Osteocyte (in vitro differentiated cells): ENCODE measurements around the gene ANAPC15. TPM values are rescaled to one million over a fixed set of nuclear protein-coding genes. Genes with fewer than 3 reads are reported as not detected.
A peak's percentile ranks its signal among the peaks of the same experiment; 100 is the strongest.

ENCODE experiments used
- DNase-seq: peaks from one replicate; pipeline ENCODE4 v3.0.0; 2021; ENCODE audit warnings: mixed read lengths; ENCODE audit not compliant: unreplicated experiment; ENCODE audit errors: extremely low spot score
- H3K27ac Mint-ChIP-seq: one replicate; pipeline ENCODE4 v1.8.0; 2021; ENCODE audit warnings: mild to moderate bottlenecking, mixed read lengths; ENCODE audit not compliant: unreplicated experiment
- H3K27me3 Mint-ChIP-seq: one replicate; pipeline ENCODE4 v1.8.0; 2021; ENCODE audit warnings: mixed read lengths; ENCODE audit not compliant: unreplicated experiment
- H3K36me3 Mint-ChIP-seq: one replicate; pipeline ENCODE4 v1.8.0; 2021; ENCODE audit warnings: mixed read lengths; ENCODE audit not compliant: unreplicated experiment
- H3K4me1 Mint-ChIP-seq: one replicate; pipeline ENCODE4 v1.8.0; 2021; ENCODE audit warnings: mixed read lengths; ENCODE audit not compliant: unreplicated experiment
- H3K4me3 Mint-ChIP-seq: one replicate; pipeline ENCODE4 v1.8.0; 2021; ENCODE audit warnings: mild to moderate bottlenecking, moderate library complexity, mixed read lengths; ENCODE audit not compliant: unreplicated experiment
- H3K9me3 Mint-ChIP-seq: one replicate; pipeline ENCODE4 v1.8.0; 2021; ENCODE audit warnings: mixed read lengths; ENCODE audit not compliant: unreplicated experiment
- total RNA-seq: library from RNA; stranded (reverse); gene quantifications from 2 replicates; pipeline ENCODE4 v1.2.1, GENCODE V29; 2021
- TF ChIP-seq, protein P1 (sequence below): fragments of 200-600 bp; sonication (generic); IDR thresholded peaks from 2 replicates; pipeline ENCODE4 v1.5.0; 2021; ENCODE audit warnings: antibody characterized with exemption, mild to moderate bottlenecking, moderate library complexity

Gene ANAPC15
- total RNA-seq, 1 donor from 2014 or later, result 32.3 TPM

GRCh38 chr11:72098741-72099140, 13.8 kb downstream of the ANAPC15 start:
- H3K36me3 Mint-ChIP-seq, result peaks cover 22% of the 10 kb centered on the region
- peaks cover 28% of the 10 kb centered on the region for H3K4me1 Mint-ChIP-seq
- no peak overlapping the region for H3K27ac Mint-ChIP-seq
- TF ChIP-seq, protein P1, sequence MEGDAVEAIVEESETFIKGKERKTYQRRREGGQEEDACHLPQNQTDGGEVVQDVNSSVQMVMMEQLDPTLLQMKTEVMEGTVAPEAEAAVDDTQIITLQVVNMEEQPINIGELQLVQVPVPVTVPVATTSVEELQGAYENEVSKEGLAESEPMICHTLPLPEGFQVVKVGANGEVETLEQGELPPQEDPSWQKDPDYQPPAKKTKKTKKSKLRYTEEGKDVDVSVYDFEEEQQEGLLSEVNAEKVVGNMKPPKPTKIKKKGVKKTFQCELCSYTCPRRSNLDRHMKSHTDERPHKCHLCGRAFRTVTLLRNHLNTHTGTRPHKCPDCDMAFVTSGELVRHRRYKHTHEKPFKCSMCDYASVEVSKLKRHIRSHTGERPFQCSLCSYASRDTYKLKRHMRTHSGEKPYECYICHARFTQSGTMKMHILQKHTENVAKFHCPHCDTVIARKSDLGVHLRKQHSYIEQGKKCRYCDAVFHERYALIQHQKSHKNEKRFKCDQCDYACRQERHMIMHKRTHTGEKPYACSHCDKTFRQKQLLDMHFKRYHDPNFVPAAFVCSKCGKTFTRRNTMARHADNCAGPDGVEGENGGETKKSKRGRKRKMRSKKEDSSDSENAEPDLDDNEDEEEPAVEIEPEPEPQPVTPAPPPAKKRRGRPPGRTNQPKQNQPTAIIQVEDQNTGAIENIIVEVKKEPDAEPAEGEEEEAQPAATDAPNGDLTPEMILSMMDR, result no peak
- no peaks in the 10 kb centered on the region for H3K9me3 Mint-ChIP-seq
- DNase-seq, result no peak
- no peak overlapping the region for H3K4me3 Mint-ChIP-seq
- H3K27me3 Mint-ChIP-seq, result no peaks in the 10 kb centered on the region

DNA sequence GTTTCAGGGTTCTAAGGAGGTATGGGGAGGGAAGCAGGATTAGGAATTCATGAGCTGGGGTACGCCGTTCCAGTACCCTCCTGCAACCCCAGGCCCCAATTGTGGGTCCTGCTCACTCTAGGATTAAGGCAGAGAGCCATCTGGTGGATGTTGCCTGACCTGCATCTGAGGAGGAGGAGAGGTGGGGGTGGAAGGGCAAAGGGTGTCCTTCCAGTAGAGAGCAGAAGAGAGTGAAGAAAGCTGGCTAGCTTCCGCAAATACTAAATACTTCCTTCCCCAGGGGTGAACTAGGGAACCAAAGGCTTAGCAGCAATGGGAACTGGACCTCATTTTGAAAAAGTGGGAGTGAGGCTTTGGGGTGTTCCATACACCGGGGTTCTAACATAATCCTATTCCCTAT, 21.2 kb downstream of the ANAPC15 start:
- Mint-ChIP-seq H3K4me3 (no peak overlapping the region), H3K36me3 (peaks cover 3% of the 10 kb centered on the region), H3K4me1 (no peaks in the 10 kb centered on the region), H3K27me3 (no peaks in the 10 kb centered on the region), H3K27ac (peak overlapping the region; percentile 31), H3K9me3 (no peaks in the 10 kb centered on the region)
- DNase-seq, result no peak
- TF ChIP-seq, protein P1, result peak; percentile 80

DNA sequence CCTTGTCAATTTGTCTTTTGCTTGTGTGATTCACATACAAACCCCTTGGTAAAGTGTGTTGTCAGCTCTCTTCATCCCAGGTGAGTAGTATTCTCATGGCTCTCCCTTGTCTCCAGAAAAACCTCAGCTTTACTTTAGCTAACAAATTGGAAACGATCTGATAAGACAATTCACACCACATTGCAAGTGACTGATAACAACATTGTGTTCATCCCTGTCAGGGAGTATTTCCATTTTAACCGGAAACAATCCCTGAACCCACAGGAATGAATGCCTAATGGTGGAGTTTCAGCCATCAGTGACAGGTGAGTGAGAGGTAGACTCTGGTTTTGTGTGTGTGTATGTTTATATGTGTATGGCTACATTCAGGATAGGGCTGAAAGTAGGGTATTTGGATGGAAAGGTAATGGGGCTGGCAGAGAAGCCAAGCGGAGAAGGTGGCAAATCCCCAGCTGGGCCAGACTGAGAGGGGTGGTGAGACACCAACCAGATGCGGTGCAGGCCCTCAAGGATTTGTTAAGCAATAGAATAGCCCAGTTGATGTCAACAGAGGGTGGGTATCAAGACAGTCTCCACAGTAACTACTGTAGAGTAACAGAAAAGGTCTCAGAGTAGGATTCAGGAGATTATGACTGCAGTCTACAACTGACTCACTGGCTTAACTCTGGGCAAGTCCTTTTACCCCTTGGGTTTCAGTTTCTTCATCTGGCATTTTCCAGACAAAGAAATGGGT, 24.3 kb downstream of the ANAPC15 start:
- no peaks in the 10 kb centered on the region for H3K4me1 Mint-ChIP-seq
- no peak overlapping the region for H3K4me3 Mint-ChIP-seq
- H3K9me3 Mint-ChIP-seq, result no peaks in the 10 kb centered on the region
- no peaks in the 10 kb centered on the region for H3K27me3 Mint-ChIP-seq
- H3K36me3 Mint-ChIP-seq, result peaks cover 7% of the 10 kb centered on the region
- no peak for DNase-seq
- H3K27ac Mint-ChIP-seq, result no peak overlapping the region
- TF ChIP-seq, protein P1, result no peak

- Mint-ChIP-seq H3K4me3 (no peak overlapping the region), H3K36me3 (peaks cover 7% of the 10 kb centered on the region), H3K4me1 (peaks cover 8% of the 10 kb centered on the region), H3K27me3 (no peaks in the 10 kb centered on the region), H3K9me3 (no peaks in the 10 kb centered on the region), H3K27ac (no peak overlapping the region)
- TF ChIP-seq, protein P1, result no peak
- DNase-seq, result no peak
Observed at GRCh38 chr11:72085621-72086351, 26.7 kb downstream of the ANAPC15 start.

DNA sequence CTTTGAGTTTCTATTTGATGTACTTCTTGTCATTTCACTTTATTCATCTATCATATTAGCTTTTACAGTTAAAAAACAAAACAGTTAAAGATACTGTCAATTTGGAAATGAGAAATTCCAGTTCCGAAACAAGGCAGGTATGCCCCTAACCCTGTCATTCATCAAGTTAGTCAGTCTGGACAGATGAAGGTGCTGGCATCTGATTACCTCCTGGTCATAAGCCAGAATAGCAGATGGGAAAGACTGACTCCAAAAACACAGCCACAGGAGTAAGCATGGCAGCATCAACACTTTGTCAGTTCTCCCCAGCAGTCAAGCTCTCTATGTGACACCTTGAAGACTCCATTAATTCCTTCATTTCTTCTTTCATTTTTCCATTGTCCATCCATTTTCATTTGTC, 27.5 kb downstream of the ANAPC15 start:
- H3K36me3 Mint-ChIP-seq, result peaks cover 7% of the 10 kb centered on the region
- H3K27ac Mint-ChIP-seq, result no peak overlapping the region
- H3K27me3 Mint-ChIP-seq, result no peaks in the 10 kb centered on the region
- DNase-seq, result no peak
- H3K4me3 Mint-ChIP-seq, result no peak overlapping the region
- H3K9me3 Mint-ChIP-seq, result no peaks in the 10 kb centered on the region
- TF ChIP-seq, protein P1, result no peak
- peaks cover 14% of the 10 kb centered on the region for H3K4me1 Mint-ChIP-seq
